Ishikawa (cell line): ENCODE data around the gene CEP128.

Source experiments
- CEBPB ChIP-seq: IDR thresholded peaks from 2 replicates; pipeline ENCODE4 v1.6.1; 2012
- CREB1 ChIP-seq: IDR thresholded peaks from 2 replicates; pipeline ENCODE4 v1.6.1; 2012; ENCODE audit warnings: low read depth
- EGR1 ChIP-seq: IDR thresholded peaks from 2 replicates; pipeline ENCODE4 v1.6.1; 2012
- EP300 ChIP-seq: IDR thresholded peaks from 2 replicates; pipeline ENCODE4 v1.6.1; 2012; ENCODE audit warnings: borderline replicate concordance
- FOXM1 ChIP-seq: IDR thresholded peaks from 2 replicates; pipeline ENCODE4 v1.6.1; 2012; ENCODE audit warnings: low read depth, borderline replicate concordance
- MAX ChIP-seq: IDR thresholded peaks from 2 replicates; pipeline ENCODE4 v1.6.1; 2012
- NFIC ChIP-seq: IDR thresholded peaks from 2 replicates; pipeline ENCODE4 v1.6.1; 2012
- RAD21 ChIP-seq: IDR thresholded peaks from 2 replicates; pipeline ENCODE4 v1.6.1; 2012; ENCODE audit warnings: low read depth
- REST ChIP-seq: IDR thresholded peaks from 2 replicates; pipeline ENCODE4 v1.6.1; 2012; ENCODE audit warnings: low read depth, mild to moderate bottlenecking
- TAF1 ChIP-seq: IDR thresholded peaks from 2 replicates; pipeline ENCODE4 v1.6.1; 2012; ENCODE audit warnings: low read depth, mild to moderate bottlenecking
- TCF12 ChIP-seq: IDR thresholded peaks from 2 replicates; pipeline ENCODE4 v1.6.1; 2012; ENCODE audit warnings: low read depth
- TEAD4 ChIP-seq: IDR thresholded peaks from 2 replicates; pipeline ENCODE4 v1.6.1; 2012
- YY1 ChIP-seq: IDR thresholded peaks from 2 replicates; pipeline ENCODE4 v1.6.1; 2012; ENCODE audit warnings: low read depth
- ZBTB7A ChIP-seq: IDR thresholded peaks from 2 replicates; pipeline ENCODE4 v1.6.1; 2012; ENCODE audit warnings: low read depth
- TF ChIP-seq, protein P1 (sequence below): IDR thresholded peaks from 2 replicates; pipeline ENCODE4 v1.6.1; 2012

CEP128 gene

DNA sequence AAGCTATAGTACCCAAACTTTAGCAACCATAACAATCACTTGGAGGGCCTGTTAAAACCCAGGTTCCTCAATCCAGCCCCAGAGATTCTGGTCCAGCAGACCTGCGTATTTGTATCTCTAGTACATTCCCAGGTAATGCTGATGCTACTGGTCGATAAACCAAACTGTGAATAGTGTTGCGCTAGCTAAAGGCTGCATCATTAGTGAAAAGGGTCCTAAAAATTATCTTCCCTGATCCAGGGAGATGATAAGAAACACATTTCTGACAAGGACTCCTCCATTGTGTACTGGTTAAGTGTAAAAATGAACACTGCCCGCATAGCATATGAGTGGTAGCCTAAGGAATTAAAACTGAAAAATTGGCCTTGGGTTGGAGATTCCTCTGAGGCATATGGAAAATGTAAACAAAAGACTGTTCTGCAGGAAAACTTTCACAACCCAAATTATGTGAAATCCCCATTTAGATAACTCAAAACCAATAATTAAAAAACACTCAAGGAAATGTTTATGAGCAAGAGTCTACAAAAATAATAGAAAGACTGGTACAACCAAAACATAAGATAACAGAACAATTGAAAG, 322.7 kb downstream of the CEP128 start:
- TF ChIP-seq NFIC (no peak), REST (no peak), CREB1 (no peak), FOXM1 (no peak), MAX (no peak)

GRCh38 chr14:80615831-80616230, 325.7 kb downstream of the CEP128 start:
- TF ChIP-seq CREB1: no peak
- no peak for TF ChIP-seq YY1
- no peak for TF ChIP-seq RAD21
- no peak for TF ChIP-seq EP300
- no peak for TF ChIP-seq ZBTB7A
- no peak for TF ChIP-seq TAF1
- no peak for TF ChIP-seq TEAD4
- no peak for TF ChIP-seq TCF12
- no peak for TF ChIP-seq NFIC
- no peak for TF ChIP-seq EGR1
- no peak for TF ChIP-seq REST
- TF ChIP-seq FOXM1: no peak
- TF ChIP-seq, protein P1, sequence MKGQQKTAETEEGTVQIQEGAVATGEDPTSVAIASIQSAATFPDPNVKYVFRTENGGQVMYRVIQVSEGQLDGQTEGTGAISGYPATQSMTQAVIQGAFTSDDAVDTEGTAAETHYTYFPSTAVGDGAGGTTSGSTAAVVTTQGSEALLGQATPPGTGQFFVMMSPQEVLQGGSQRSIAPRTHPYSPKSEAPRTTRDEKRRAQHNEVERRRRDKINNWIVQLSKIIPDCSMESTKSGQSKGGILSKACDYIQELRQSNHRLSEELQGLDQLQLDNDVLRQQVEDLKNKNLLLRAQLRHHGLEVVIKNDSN: no peak
- TF ChIP-seq MAX: no peak
- no peak for TF ChIP-seq CEBPB

GRCh38 chr14:80609055-80609454, 332.5 kb downstream of the CEP128 start:
- TF ChIP-seq TAF1 (no peak), CREB1 (no peak), REST (no peak), FOXM1 (no peak), CEBPB (no peak), TCF12 (no peak), EGR1 (no peak), EP300 (no peak), NFIC (no peak), RAD21 (no peak)

- TF ChIP-seq NFIC (no peak), EP300 (no peak), EGR1 (no peak), MAX (no peak), RAD21 (no peak), ZBTB7A (no peak), TEAD4 (no peak), TAF1 (no peak)
Observed at GRCh38 chr14:80608563-80608962, 333.0 kb downstream of the CEP128 start.

DNA sequence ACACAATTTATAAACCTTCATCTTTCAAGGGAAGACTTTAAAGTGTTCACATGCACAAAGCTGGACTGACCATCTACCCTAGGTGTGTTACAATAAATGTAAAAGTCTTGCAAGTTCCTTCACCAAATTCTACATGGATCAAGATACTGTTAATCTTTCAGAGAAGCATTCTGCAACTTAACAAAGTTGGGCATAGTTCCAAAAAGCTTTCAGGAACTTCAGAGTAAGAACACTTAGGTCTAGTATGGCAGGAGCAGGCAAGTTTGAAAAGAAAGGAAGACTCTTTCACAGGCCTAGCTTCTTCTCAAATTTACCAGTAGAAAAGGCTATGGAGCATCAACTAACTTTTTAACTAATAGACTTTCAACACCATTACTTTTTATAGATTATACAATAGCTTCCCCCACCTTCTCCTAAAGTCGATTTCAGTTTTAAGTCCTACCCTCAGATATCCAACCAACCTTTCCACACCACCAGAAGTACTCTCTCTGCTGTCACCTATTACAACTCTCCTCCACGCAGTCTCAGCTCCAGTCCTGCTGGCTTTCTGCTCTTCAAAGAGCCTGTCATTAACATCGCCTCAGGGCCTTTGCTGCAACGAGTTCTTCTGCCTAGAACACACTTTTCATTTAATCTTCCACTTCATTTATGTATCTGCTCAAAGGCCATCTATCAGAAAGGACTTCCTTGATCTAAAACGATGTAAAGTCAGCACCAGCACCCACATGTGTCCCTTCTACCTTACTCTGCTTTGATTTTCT, 333.9 kb downstream of the CEP128 start:
- TF ChIP-seq NFIC: no peak
- no peak for TF ChIP-seq RAD21
- TF ChIP-seq CEBPB: no peak
- no peak for TF ChIP-seq REST
- no peak for TF ChIP-seq CREB1
